H1 (cell line): ENCODE data around the gene CBARP. TPM values are rescaled to one million over a fixed set of nuclear protein-coding genes. Genes with fewer than 3 reads are reported as not detected.

Experiments
- CREB1 ChIP-seq: IDR thresholded peaks from 2 replicates; pipeline ENCODE4 v1.6.1; 2012; ENCODE audit warnings: inconsistent platforms
- GTF2F1 ChIP-seq: IDR thresholded peaks from 2 replicates; pipeline ENCODE4 v1.6.1; 2012; ENCODE audit warnings: low read depth, low read length, improper control_type of control experiment, borderline replicate concordance
- KDM4A ChIP-seq: IDR thresholded peaks from one replicate; pipeline ENCODE4 v1.7.1; 2012; ENCODE audit warnings: low read depth, mild to moderate bottlenecking, moderate library complexity, low read length, inconsistent platforms; ENCODE audit not compliant: severe bottlenecking
- MAFK ChIP-seq: IDR thresholded peaks from 2 replicates; pipeline ENCODE4 v1.6.1; 2012; ENCODE audit warnings: low read depth, mild to moderate bottlenecking, improper control_type of control experiment, low read length
- SUZ12 ChIP-seq: fragments of 200-600 bp; sonication (generic); IDR thresholded peaks from 2 replicates; pipeline ENCODE4 v1.6.1; 2012; ENCODE audit warnings: mild to moderate bottlenecking, inconsistent platforms, low read length, moderate library complexity, mixed read lengths
- polyA plus RNA-seq, 7 experiments: library from polyadenylated mRNA; depleted of rRNA in 3 of 7; stranded (reverse) in 5 of 7; unstranded in 2 of 7; fragments of >200 nt in 5 of 7; fragments of 200-250 nt in 2 of 7; gene quantifications; 1 replicate in 5 of 7; 2 replicates in 1 of 7; 4 replicates in 1 of 7; pipeline versions ENCODE4 v1.2.1 to v1.2.3, GENCODE V29; 2011 to 2013; ENCODE audit warnings: missing spikeins in 2 of 7, mixed read lengths in 2 of 7
- total RNA-seq: library from RNA; stranded (reverse); fragmentation: NEBNext Ultra II Directional; extraction: Animal tissue kit (Norgen Biotek cat#: 25700); gene quantifications from 2 replicates; pipeline ENCODE4 v1.2.1, GENCODE V29; 2021

The CBARP gene
- total and polyA plus RNA-seq, 2 of the 8 experiments (the other 6 are each of a cell fraction or from before 2014, with no cell fraction given) = 4.9 to 14.7 TPM

- TF ChIP-seq CREB1 (no peak), GTF2F1 (no peak), SUZ12 (no peak), KDM4A (no peak), MAFK (no peak)
Observed at GRCh38 chr19:1224047-1224825, 13.6 kb downstream of the CBARP start (continued).
